Mucosa of descending colon (tissue), 3 donors: ENCODE data around the gene POLR2F. TPM values are rescaled to one million over a fixed set of nuclear protein-coding genes. Genes with fewer than 3 reads are reported as not detected.

Experiments
- ATAC-seq: fragments of 200-7000 bp; cut with Tn5 transposase; one replicate; pipeline ENCODE4 v1.9.1; 2020; ENCODE audit warnings: mild to moderate bottlenecking, moderate library complexity
- DNase-seq, 3 donors: peaks; one replicate each; pipeline ENCODE4 v3.0.0-alpha.2; 2020
- H3K36me3 ChIP-seq: fragments of 200-600 bp; one replicate; pipeline ENCODE4 v1.8.0; 2021; ENCODE audit warnings: low read depth, mild to moderate bottlenecking
- H3K4me1 ChIP-seq: fragments of 200-600 bp; one replicate; pipeline ENCODE4 v1.8.0; 2021; ENCODE audit warnings: low read depth, mild to moderate bottlenecking
- H3K4me3 ChIP-seq: fragments of 200-600 bp; one replicate; pipeline ENCODE4 v1.8.0; 2021; ENCODE audit warnings: mild to moderate bottlenecking
- H3K9me3 ChIP-seq: fragments of 200-600 bp; one replicate; pipeline ENCODE4 v1.8.0; 2021; ENCODE audit warnings: mild to moderate bottlenecking
- intact Hi-C, 2 donors: fragments of 100-400 bp; cut with DNase I in 1 of 2; cut with micrococcal nuclease in 1 of 2; formaldehyde crosslinking; loops; one replicate each; pipeline versions ENCODE4 v1.11.0 to v1.11.1; 2022; cut with DNase I, micrococcal nuclease
- total RNA-seq, 3 donors: library from RNA; stranded (reverse); fragmentation: NEBNext Ultra II Directional in 2 of 3; extraction: Animal tissue kit (Norgen Biotek cat#: 25700) in 2 of 3; gene quantifications; one replicate each; pipeline versions ENCODE4 v1.2.1 to v1.2.4, GENCODE V29; 2021 to 2023
- TF ChIP-seq, protein P1 (sequence below): fragments of 200-600 bp; IDR thresholded peaks from one replicate; pipeline ENCODE4 v1.8.0; 2022; ENCODE audit warnings: antibody characterized with exemption, mild to moderate bottlenecking
- donor health status: DM: no; HTN: no; CAD: no; lungs with moderate emphysema.
- donor health status: DM: no; HTN: no; CAD: no.
- donor health status: DM: no; HTN: yes; CAD: no.

Gene POLR2F
- total RNA-seq, 3 donors from 2014 or later, result 54.4 to 69.3 (median 61.3) TPM

DNA sequence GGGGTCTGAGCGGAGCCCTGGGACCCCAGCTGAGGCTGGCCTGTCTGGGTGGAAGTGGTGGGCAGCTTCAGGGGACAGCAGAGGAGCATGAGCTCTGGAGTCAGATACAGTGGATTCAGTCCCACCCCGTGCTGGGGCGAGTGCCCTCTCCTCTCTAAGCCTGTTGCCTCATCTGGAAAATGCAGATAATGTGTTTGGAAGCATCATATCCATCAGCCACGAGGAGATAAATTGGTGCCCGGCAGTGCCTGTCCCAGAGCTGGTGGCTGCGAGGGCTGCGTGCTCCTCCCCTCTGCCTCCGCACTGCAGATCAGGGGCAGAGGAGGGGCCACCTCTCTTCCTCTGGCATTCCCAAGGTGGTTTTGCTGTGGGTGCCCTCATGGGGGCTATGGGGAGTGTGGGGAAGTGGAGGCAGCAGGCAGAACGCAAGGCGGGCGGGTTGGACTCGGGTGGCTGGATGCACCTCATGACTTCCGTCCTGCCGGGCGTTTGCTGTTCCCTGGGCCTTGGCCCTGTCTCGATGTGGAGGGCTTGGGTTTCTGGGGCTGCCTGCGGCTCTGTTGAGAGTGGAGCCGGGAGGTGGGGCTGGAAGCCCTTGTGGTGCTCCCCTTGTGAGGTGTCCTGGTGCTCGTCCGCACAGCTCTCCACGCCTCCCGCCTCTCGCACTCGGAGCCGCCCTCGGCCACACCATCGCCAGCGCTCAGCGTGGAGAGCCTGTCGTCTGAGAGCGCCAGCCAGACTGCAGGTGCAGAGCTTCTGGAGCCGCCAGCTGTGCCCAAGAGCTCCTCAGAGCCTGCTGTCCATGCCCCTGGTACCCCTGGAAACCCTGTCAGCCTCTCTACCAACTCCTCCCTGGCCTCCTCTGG, 26.5 kb upstream of the POLR2F start:
- no peak for ATAC-seq
- Histone ChIP-seq H3K9me3 (no peaks in the 10 kb centered on the region), H3K36me3 (no peaks in the 10 kb centered on the region), H3K4me1 (no peaks in the 10 kb centered on the region), H3K4me3 (no peak overlapping the region)
- DNase-seq, result no peak
- intact Hi-C loops, result no loop called here
- TF ChIP-seq, protein P1, sequence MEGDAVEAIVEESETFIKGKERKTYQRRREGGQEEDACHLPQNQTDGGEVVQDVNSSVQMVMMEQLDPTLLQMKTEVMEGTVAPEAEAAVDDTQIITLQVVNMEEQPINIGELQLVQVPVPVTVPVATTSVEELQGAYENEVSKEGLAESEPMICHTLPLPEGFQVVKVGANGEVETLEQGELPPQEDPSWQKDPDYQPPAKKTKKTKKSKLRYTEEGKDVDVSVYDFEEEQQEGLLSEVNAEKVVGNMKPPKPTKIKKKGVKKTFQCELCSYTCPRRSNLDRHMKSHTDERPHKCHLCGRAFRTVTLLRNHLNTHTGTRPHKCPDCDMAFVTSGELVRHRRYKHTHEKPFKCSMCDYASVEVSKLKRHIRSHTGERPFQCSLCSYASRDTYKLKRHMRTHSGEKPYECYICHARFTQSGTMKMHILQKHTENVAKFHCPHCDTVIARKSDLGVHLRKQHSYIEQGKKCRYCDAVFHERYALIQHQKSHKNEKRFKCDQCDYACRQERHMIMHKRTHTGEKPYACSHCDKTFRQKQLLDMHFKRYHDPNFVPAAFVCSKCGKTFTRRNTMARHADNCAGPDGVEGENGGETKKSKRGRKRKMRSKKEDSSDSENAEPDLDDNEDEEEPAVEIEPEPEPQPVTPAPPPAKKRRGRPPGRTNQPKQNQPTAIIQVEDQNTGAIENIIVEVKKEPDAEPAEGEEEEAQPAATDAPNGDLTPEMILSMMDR, result no peak

DNA sequence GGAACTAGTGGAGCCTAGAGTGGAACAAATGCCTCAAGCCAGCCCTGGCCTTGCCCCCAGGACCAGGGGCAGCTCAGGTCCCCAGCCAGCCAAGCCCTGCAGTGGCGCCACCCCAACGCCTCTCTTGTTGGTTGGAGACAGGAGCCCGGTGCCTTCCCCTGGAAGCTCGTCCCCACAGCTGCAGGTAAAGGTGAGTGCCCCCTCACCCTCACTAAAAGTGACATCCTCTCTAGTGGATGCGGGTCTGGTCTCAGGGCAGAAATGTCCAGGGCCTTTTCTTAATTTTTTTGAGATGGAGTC, 25.9 kb upstream of the POLR2F start:
- TF ChIP-seq, protein P1, result no peak
- H3K4me1 ChIP-seq, result no peaks in the 10 kb centered on the region
- no peak overlapping the region for H3K4me3 ChIP-seq
- DNase-seq, result no peak
- H3K36me3 ChIP-seq, result no peaks in the 10 kb centered on the region
- intact Hi-C loops, result no loop called here
- no peak for ATAC-seq
- H3K9me3 ChIP-seq, result no peaks in the 10 kb centered on the region

DNA sequence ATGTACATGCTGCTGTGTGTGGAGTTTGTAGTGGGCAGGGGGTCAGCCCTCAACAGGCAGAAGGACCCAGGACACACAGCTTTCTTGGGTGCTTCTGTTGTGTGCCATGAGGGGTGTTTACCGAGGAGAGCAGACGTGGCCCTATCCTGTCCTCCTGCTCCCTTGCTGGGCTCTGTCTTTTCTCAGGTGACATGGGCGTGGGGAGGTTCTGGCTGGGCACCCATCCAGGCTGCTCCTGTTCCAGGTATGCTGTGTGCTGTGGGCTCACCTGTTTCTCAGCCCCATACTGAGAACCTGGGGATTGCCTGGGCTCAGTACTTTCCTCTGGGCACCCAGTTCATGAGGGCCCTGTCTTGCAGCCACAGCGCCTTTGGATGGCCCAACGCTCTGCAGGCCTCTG, 24.1 kb upstream of the POLR2F start:
- intact Hi-C loops, result no loop called here
- peaks cover 11% of the 10 kb centered on the region for H3K4me1 ChIP-seq
- H3K9me3 ChIP-seq, result no peaks in the 10 kb centered on the region
- no peak overlapping the region for H3K4me3 ChIP-seq
- no peak for ATAC-seq
- TF ChIP-seq, protein P1, result no peak
- no peaks in the 10 kb centered on the region for H3K36me3 ChIP-seq
- no peak for DNase-seq

DNA sequence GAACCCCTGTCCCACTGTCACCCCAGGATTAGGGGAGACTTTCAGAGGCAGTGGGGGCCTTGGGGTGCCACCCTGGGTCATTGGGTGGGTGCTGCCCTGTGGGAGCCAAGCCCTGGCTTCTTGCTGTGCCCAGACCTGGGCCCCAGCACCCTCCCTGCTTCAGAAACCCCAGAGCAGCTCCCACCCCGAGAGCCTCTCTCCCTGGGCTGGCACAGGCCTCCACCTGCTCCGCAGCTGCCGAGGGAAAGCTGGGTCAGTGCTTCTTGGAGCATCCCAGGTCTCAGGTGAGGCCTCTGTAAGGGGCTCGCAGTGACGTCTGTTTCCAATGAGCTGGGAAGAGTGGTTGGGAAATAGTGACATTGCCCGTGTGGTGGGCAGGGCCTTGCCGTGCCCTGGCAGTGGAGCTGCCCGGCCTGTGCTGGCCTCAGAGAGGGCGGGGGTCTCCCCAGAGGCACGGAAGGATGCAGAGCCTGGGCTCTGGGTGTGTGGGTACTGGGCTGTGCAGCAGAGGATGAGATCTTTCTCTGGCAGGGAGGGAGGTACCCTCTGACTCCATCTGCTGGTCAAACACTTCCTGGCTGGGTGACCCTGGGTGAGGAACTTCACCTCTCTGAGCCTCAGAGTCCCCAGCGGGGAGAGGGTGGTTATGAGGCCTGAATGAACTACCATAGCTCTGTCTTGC, 23.1 kb upstream of the POLR2F start:
- peaks cover 11% of the 10 kb centered on the region for H3K4me1 ChIP-seq

DNA sequence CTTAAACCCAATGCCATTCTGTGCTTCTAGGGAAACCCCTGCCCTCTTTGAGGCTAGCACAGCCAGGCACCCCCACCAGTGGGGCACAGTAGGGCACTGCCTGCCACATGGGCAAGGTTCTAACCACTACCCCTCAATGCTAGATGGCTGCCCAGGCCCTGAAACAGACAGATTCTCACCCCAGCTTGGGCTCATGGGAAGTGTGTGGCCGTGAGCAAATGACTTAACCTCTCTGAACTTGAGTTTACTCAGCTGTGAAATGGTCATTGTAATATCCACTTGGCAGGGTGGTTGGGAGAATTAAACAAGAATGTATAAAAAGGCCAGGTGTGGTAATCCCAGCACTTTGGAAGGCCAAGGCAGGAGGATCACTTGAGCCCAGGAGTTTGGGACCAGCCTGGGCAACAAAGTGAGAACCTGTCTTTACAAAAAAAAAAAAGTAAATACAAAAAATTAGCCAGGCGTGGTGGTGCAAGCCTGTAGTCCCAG, 22.5 kb upstream of the POLR2F start:
- Histone ChIP-seq H3K4me1 (peaks cover 11% of the 10 kb centered on the region), H3K9me3 (no peaks in the 10 kb centered on the region), H3K36me3 (no peaks in the 10 kb centered on the region), H3K4me3 (no peak overlapping the region)
- TF ChIP-seq, protein P1, result no peak
- no peak for ATAC-seq
- no peak for DNase-seq
- intact Hi-C loops, result no loop called here

More for the DNA sequence above, 23.1 kb upstream of the POLR2F start:
- no peaks in the 10 kb centered on the region for H3K9me3 ChIP-seq
- ATAC-seq (no peak), DNase-seq (peak in 1 of 3 donors; percentile 13)
- TF ChIP-seq, protein P1, result no peak
- H3K4me3 ChIP-seq, result no peak overlapping the region
- intact Hi-C loops, result no loop called here
- no peaks in the 10 kb centered on the region for H3K36me3 ChIP-seq
